ENCODE results near the gene TRPM3.
A peak's percentile ranks its signal among the peaks of the same experiment; 100 is the strongest.

TRPM3 gene

DNA sequence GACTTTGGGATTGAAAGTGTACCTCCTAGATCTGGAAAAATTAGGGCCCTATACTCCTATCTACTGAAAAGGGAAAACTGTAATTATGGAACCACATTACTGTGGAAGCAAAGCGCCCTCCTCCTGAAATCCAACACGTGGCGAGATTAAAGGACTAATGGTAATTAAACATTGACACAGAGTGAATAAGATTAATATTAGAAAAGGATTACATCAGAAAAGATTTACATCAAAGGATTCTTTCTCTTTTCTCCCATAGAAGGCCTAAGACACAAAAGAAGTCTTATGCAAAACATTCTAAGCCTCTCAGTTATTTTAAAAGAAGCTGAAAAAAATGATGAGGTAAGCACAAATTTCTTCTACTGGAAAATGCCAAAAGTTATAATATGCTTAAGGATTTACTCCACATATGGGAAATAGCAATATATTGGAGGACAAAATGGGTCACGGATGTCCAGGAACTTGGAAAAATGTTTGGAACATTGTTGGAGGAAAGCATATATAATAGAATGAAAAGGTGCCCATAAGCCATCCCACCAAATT is 227.8 kb downstream of the TRPM3 start:
- TF ChIP-seq, protein P1, sequence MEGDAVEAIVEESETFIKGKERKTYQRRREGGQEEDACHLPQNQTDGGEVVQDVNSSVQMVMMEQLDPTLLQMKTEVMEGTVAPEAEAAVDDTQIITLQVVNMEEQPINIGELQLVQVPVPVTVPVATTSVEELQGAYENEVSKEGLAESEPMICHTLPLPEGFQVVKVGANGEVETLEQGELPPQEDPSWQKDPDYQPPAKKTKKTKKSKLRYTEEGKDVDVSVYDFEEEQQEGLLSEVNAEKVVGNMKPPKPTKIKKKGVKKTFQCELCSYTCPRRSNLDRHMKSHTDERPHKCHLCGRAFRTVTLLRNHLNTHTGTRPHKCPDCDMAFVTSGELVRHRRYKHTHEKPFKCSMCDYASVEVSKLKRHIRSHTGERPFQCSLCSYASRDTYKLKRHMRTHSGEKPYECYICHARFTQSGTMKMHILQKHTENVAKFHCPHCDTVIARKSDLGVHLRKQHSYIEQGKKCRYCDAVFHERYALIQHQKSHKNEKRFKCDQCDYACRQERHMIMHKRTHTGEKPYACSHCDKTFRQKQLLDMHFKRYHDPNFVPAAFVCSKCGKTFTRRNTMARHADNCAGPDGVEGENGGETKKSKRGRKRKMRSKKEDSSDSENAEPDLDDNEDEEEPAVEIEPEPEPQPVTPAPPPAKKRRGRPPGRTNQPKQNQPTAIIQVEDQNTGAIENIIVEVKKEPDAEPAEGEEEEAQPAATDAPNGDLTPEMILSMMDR (IDR thresholded peaks at IDR 0.05; ENCODE audit: low read depth, low read length): no peak
- DNase-seq (ENCODE audit: extremely low read depth, low read depth): no peak

DNA sequence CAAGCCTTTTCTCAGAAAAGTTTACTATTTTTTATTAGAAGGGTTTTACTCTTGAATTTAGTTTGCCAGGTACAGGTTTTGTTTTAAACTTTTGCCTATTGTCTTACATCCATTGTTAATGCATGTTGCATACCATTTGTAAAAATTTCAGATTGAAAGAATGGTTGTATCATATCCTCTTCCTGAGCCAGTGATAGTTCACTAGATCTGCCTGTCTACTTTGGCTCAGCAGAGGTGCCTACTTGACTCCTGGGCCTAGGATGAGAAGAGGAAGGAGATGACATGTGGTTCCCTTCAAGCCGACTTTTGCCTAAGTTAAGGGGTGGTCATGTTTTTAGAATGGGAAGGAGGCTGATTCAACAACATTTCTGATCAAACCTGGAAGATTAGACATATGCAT is 232.9 kb downstream of the TRPM3 start:
- no peak for DNase-seq (ENCODE audit: extremely low read depth, low read depth)
- TF ChIP-seq, protein P1 (IDR thresholded peaks at IDR 0.05; ENCODE audit: low read depth, low read length): no peak

DNA sequence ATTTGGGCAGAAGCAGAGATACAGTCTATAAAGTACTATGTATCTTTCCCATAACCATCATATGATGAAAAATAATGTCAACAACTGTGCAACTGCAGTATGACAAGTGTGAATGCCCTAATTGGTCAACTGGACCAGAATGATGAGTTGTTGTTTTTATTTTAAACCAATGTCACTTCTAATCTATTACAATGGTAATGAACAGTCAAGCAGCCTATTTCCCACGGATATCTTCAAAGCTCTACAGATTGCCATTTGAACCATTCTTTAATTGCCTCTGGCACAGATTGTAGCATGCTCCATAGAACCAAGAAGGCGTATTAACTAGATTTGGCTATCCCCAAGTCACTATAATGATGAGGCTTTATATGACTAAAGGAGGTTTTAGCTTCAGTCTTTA is 233.6 kb downstream of the TRPM3 start:
- DNase-seq (ENCODE audit: extremely low read depth, low read depth): no peak
- TF ChIP-seq, protein P1 (IDR thresholded peaks at IDR 0.05; ENCODE audit: low read depth, low read length): no peak

DNA sequence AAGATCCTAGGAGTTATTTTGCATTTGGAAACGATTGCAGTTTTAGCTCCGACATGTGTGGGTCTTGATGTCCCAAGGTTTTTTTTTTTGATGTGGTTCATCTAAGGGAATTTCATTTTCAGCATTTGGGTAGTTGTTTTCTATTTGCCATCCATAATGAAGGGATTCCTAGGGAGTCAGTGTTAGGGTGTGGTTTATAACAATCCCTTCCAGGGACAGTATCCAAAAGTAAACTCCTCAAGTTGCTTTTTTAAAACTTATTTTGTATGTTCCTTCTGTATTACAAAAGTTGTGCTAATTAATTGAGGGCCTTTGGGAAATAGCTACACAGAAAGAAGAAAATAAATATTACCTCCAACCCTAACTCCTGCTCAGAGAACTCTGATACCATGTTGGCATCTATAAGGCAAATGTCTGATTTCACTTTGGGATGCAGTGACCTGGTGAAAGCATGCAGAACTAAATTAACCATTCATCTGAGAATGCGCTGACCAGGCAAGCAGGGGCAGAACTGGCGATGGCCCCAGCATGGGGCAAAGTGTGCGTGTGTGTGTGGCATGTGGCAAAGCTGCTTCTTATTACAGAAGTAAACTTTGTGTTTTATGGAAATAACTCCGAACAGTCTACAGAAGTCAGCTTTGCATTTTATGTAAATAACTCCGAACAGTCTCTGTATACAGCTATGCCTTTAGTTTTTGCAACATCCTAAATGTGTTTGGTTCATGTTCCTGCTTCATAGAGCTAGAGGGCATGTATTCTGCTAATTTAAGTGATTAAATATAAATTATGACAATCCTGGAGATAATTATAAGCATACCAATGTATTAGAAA is 237.2 kb downstream of the TRPM3 start:
- peak; percentile 23 for DNase-seq (ENCODE audit: extremely low read depth, low read depth)
- TF ChIP-seq, protein P1 (IDR thresholded peaks at IDR 0.05; ENCODE audit: low read depth, low read length): no peak

DNA sequence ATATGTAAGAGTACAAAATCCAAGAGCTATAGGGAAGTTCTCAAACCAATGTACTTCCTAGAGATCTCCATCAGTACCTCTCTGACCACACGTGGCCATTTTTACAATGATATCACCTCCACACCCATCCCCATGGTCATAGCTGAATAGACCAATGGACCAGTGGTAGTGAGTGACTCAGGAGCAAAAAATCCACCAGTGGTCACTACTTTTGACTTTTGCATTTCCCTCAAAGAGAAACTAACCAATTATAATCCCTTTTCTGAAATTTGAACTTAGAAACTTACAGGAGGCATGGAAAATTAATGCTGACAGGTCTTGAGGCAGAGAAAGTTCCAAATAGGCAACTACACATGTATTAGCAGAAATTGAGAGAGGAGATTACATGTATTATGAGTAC is 238.4 kb downstream of the TRPM3 start:
- DNase-seq (ENCODE audit: extremely low read depth, low read depth): no peak

DNA sequence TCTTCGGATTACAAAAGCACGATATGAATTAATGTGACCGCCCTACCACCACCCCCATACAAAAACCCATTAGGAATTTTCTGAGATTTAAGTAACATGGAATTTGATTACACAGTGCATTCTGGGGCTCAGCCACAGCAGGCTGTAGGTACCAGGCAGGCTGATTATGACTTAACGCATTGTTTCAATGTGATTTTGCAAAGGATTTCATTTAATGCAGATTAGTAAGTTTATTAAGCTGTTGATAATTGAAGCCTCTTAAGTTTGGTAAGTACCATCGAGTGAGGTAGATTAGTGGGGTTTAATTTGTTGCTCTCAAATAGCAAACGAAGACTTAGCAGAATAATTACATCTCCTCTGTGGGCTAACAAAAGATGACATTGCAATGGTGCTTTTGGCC is 240.1 kb downstream of the TRPM3 start:
- TF ChIP-seq, protein P1 (IDR thresholded peaks at IDR 0.05; ENCODE audit: low read depth, low read length): no peak
- DNase-seq (ENCODE audit: extremely low read depth, low read depth): no peak

More for the DNA sequence above, 238.4 kb downstream of the TRPM3 start:
- TF ChIP-seq, protein P1 (IDR thresholded peaks at IDR 0.05; ENCODE audit: low read depth, low read length): no peak

DNA sequence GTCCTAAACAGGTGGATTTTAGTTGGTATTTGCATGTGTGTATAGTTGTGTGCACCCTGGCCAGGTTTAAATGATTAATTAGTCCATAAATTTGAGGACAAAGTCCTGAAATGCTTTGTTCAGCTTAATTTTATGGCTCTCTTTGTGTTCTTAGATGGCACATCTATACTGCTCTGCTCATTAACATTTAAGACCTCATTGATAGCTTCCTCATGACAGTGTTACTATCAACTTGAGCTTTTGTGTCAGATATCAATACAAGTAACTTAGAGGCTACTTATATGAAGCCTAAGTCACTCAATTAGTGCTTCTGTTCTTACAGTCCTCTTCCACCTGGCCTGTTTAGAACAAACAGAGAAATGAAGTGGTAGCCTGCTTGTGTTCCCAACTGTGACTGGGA is 240.9 kb downstream of the TRPM3 start:
- no peak for DNase-seq (ENCODE audit: extremely low read depth, low read depth)
- TF ChIP-seq, protein P1 (IDR thresholded peaks at IDR 0.05; ENCODE audit: low read depth, low read length): no peak
